ENCODE results near the gene RASSF8.

DNA sequence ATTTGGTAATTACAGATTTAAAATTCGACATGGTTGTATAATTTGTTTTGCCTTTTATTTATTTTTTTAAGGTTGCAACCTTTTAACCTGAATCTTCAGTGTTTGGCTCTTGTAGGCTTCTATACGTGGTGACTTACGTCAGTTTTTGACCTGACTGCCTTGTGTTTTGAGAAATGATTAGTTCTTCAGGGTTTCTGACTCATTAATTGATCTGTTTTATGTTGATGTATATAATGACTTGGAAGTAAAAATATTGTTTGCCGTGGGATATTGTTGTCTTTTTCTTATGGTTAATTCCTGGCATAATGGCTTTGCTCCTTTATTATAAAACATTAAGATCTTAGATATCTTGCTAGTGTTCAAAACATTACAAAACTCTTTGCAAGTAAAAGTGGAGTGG is 2.5 kb downstream of the RASSF8 start:
- TF ChIP-seq, protein P1, sequence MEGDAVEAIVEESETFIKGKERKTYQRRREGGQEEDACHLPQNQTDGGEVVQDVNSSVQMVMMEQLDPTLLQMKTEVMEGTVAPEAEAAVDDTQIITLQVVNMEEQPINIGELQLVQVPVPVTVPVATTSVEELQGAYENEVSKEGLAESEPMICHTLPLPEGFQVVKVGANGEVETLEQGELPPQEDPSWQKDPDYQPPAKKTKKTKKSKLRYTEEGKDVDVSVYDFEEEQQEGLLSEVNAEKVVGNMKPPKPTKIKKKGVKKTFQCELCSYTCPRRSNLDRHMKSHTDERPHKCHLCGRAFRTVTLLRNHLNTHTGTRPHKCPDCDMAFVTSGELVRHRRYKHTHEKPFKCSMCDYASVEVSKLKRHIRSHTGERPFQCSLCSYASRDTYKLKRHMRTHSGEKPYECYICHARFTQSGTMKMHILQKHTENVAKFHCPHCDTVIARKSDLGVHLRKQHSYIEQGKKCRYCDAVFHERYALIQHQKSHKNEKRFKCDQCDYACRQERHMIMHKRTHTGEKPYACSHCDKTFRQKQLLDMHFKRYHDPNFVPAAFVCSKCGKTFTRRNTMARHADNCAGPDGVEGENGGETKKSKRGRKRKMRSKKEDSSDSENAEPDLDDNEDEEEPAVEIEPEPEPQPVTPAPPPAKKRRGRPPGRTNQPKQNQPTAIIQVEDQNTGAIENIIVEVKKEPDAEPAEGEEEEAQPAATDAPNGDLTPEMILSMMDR (IDR thresholded peaks at IDR 0.05), result no peak
- TF ChIP-seq POLR2A (IDR thresholded peaks at IDR 0.05) (no peak), POLR2AphosphoS5 (IDR thresholded peaks at IDR 0.05) (no peak), EP300 (IDR thresholded peaks at IDR 0.05) (no peak)
